IMR-90 (cell line): ENCODE data around the gene HOXB6. TPM values are rescaled to one million over a fixed set of nuclear protein-coding genes. Genes with fewer than 3 reads are reported as not detected.

Source experiments
- ATAC-seq: fragments of 200-7000 bp; cut with Tn5 transposase; 2 replicates; pipeline ENCODE4 v1.9.1; 2020; ENCODE audit warnings: low read depth, mild to moderate bottlenecking, moderate library complexity
- BruUV-seq: library from RNA; stranded (reverse); fragments of 400-500 nt; replicated peaks from 2 replicates; lab custom pipeline; 2021; lab: Mats Ljungman, UMichigan
- CTCF ChIA-PET: fragments of 300-600 bp; formaldehyde crosslinking; extraction: SDS; loops from one replicate; lab custom pipeline; 2021; ENCODE audit warnings: antibody characterized with exemption; lab: Yijun Ruan, JAX
- POLR2A ChIA-PET: fragments of 300-600 bp; sonication (Branson Sonifier 250); formaldehyde crosslinking; loops from one replicate; lab custom pipeline; 2022; ENCODE audit warnings: antibody characterized with exemption; ENCODE audit not compliant: unreplicated experiment; lab: Charles Lee
- DNase-seq: peaks from one replicate; pipeline ENCODE4 v3.0.0; 2013
- H2AFZ ChIP-seq: replicated peaks from 2 replicates; pipeline ENCODE3; 2013; ENCODE audit warnings: low read length, mild to moderate bottlenecking; ENCODE audit not compliant: poor library complexity
- H2AK5ac ChIP-seq: 2 replicates; pipeline ENCODE4 v1.6.1; 2013; ENCODE audit warnings: low read depth, low read length, inconsistent platforms
- H2AK9ac ChIP-seq: replicated peaks from 2 replicates; pipeline ENCODE3; 2013; ENCODE audit warnings: mild to moderate bottlenecking, low read depth, low read length, moderate library complexity; ENCODE audit not compliant: poor library complexity
- H2BK120ac ChIP-seq: 2 replicates; pipeline ENCODE4 v1.6.1; 2013; ENCODE audit warnings: low read depth, low read length, inconsistent platforms
- H2BK15ac ChIP-seq: 3 replicates; pipeline ENCODE4 v1.6.1; 2013; ENCODE audit warnings: low read depth, low read length, inconsistent platforms
- H2BK20ac ChIP-seq: 2 replicates; pipeline ENCODE4 v1.6.1; 2013; ENCODE audit warnings: low read depth, mild to moderate bottlenecking, inconsistent platforms, low read length, moderate library complexity
- H2BK5ac ChIP-seq: 2 replicates; pipeline ENCODE4 v1.6.1; 2013; ENCODE audit warnings: mild to moderate bottlenecking, low read depth, low read length, inconsistent platforms; ENCODE audit not compliant: poor library complexity, severe bottlenecking
- H3K14ac ChIP-seq: replicated peaks from 2 replicates; pipeline ENCODE4 v1.6.1; 2013; ENCODE audit warnings: low read depth, low read length, inconsistent platforms
- H3K18ac ChIP-seq: 2 replicates; pipeline ENCODE4 v1.6.1; 2013; ENCODE audit warnings: low read depth, low read length, control low read depth
- H3K23ac ChIP-seq: 2 replicates; pipeline ENCODE4 v1.6.1; 2013; ENCODE audit warnings: low read depth, low read length, inconsistent platforms
- H3K27ac ChIP-seq: 2 replicates; pipeline ENCODE4 v1.5.1; 2013; ENCODE audit warnings: mild to moderate bottlenecking, control low read depth, low read length; ENCODE audit not compliant: insufficient read depth
- H3K27me3 ChIP-seq: 2 replicates; pipeline ENCODE4 v1.6.1; 2013; ENCODE audit warnings: low read length; ENCODE audit not compliant: control insufficient read depth, insufficient read depth
- H3K36me3 ChIP-seq: 2 replicates; pipeline ENCODE4 v1.6.1; 2013; ENCODE audit warnings: low read length, mixed read lengths; ENCODE audit not compliant: control insufficient read depth, insufficient read depth
- H3K4ac ChIP-seq: 2 replicates; pipeline ENCODE4 v1.6.1; 2013; ENCODE audit warnings: low read depth, low read length, inconsistent platforms
- H3K4me1 ChIP-seq: 2 replicates; pipeline ENCODE4 v1.6.1; 2013; ENCODE audit warnings: low read length, mixed read lengths; ENCODE audit not compliant: control insufficient read depth, insufficient read depth
- H3K4me2 ChIP-seq: 2 replicates; pipeline ENCODE4 v1.6.1; 2013; ENCODE audit warnings: low read depth, mild to moderate bottlenecking, control low read depth, low read length, moderate library complexity
- H3K4me3 ChIP-seq: 2 replicates; pipeline ENCODE4 v1.5.1; 2013; ENCODE audit warnings: low read depth, mild to moderate bottlenecking, control low read depth, low read length, moderate library complexity; ENCODE audit not compliant: insufficient read depth
- H3K56ac ChIP-seq: 2 replicates; pipeline ENCODE4 v1.6.1; 2013; ENCODE audit warnings: low read length, inconsistent platforms; ENCODE audit not compliant: insufficient read depth; ENCODE audit errors: extremely low read depth
- H3K79me1 ChIP-seq, 2 experiments: 2 replicates each; pipeline ENCODE4 v1.6.1; 2013; ENCODE audit warnings: low read length in 2 of 2, inconsistent platforms in 1 of 2, low read depth in 1 of 2
- H3K9ac ChIP-seq: 2 replicates; pipeline ENCODE4 v1.6.1; 2013; ENCODE audit warnings: low read depth, low read length, control low read depth
- H3K9me1 ChIP-seq: 2 replicates; pipeline ENCODE4 v1.6.1; 2013; ENCODE audit warnings: low read length, inconsistent platforms; ENCODE audit not compliant: insufficient read depth
- H3K9me3 ChIP-seq: 2 replicates; pipeline ENCODE4 v1.6.1; 2013; ENCODE audit warnings: low read length; ENCODE audit not compliant: control insufficient read depth, insufficient read depth
- H4K20me1 ChIP-seq: 2 replicates; pipeline ENCODE4 v1.6.1; 2013; ENCODE audit warnings: low read length, inconsistent platforms; ENCODE audit not compliant: insufficient read depth
- H4K5ac ChIP-seq: 2 replicates; pipeline ENCODE4 v1.6.1; 2013; ENCODE audit warnings: mild to moderate bottlenecking, low read depth, low read length, control low read depth
- H4K8ac ChIP-seq, 2 experiments: 2 replicates each; pipeline ENCODE4 v1.6.1; 2013; ENCODE audit warnings: low read depth in 2 of 2, low read length in 2 of 2, control low read depth in 1 of 2, inconsistent platforms in 1 of 2
- H4K91ac ChIP-seq: 2 replicates; pipeline ENCODE4 v1.6.1; 2013; ENCODE audit warnings: low read depth, low read length, inconsistent platforms; ENCODE audit not compliant: insufficient read depth
- CEBPB ChIP-seq: IDR thresholded peaks from 2 replicates; pipeline ENCODE4 v1.6.1; 2012; ENCODE audit warnings: low read depth, low read length, improper control_type of control experiment
- FOS ChIP-seq: fragments of 150-350 bp; IDR thresholded peaks from 2 replicates; pipeline ENCODE4 v1.6.1; 2016; ENCODE audit warnings: low read depth, low read length
- MAFK ChIP-seq: IDR thresholded peaks from 2 replicates; pipeline ENCODE4 v1.6.1; 2012; ENCODE audit warnings: low read depth, low read length, improper control_type of control experiment
- MXI1 ChIP-seq: IDR thresholded peaks from 2 replicates; pipeline ENCODE4 v1.6.1; 2012; ENCODE audit warnings: low read depth, mild to moderate bottlenecking, low read length, moderate library complexity, borderline replicate concordance
- NFE2L2 ChIP-seq: fragments of 150-350 bp; IDR thresholded peaks from 2 replicates; pipeline ENCODE4 v1.6.1; 2016; ENCODE audit warnings: low read depth, mild to moderate bottlenecking, low read length
- POLR2A ChIP-seq: IDR thresholded peaks from 2 replicates; pipeline ENCODE4 v1.6.1; 2012; ENCODE audit warnings: mild to moderate bottlenecking, low read depth, low read length
- RAD21 ChIP-seq: IDR thresholded peaks from 2 replicates; pipeline ENCODE4 v1.6.1; 2012; ENCODE audit warnings: low read length, improper control_type of control experiment
- RCOR1 ChIP-seq: IDR thresholded peaks from 2 replicates; pipeline ENCODE4 v1.6.1; 2012; ENCODE audit warnings: mild to moderate bottlenecking, low read length, improper control_type of control experiment; ENCODE audit not compliant: insufficient replicate concordance
- RFX5 ChIP-seq: IDR thresholded peaks from 2 replicates; pipeline ENCODE4 v1.8.0; 2012; ENCODE audit warnings: low read depth, mild to moderate bottlenecking, low read length, moderate library complexity
- SMC3 ChIP-seq: fragments of 150-350 bp; IDR thresholded peaks from 2 replicates; pipeline ENCODE4 v1.6.1; 2016; ENCODE audit warnings: low read depth, mild to moderate bottlenecking, antibody characterized with exemption, low read length, moderate library complexity
- WGBS, 2 experiments: methylation state at CpG; one replicate each; pipeline versions ENCODE4 v1.1.5 to v1.1.7; 2013; ENCODE audit warnings: missing lambda C conversion rate in 2 of 2; ENCODE audit not compliant: insufficient read length in 1 of 2; ENCODE audit errors: extremely low coverage in 2 of 2; 5-methylcytosine and 5-hydroxymethylcytosine counted together
- dilution Hi-C: fragments of 300-500 bp; cut with HindIII; formaldehyde crosslinking; loops from one replicate; pipeline ENCODE4 v1.14.3; 2018; ENCODE audit warnings: low sequenced_read_pairs; ENCODE audit not compliant: unreplicated experiment
- in situ Hi-C: fragments of 300-500 bp; cut with MboI; formaldehyde crosslinking; loops from 3 replicates; pipeline ENCODE4 v1.14.3; 2019; ENCODE audit warnings: low sequenced_read_pairs, inconsistent platforms, mixed read lengths
- intact Hi-C: fragments of 100-400 bp; cut with micrococcal nuclease; formaldehyde crosslinking; loops from 2 replicates; pipeline ENCODE4 v1.10.0; 2022
- polyA plus RNA-seq, 3 experiments: library from polyadenylated mRNA; depleted of rRNA; stranded (reverse); fragments of >200 nt; gene quantifications; 2 replicates each; pipeline ENCODE4 v1.2.3, GENCODE V29; 2012; ENCODE audit warnings: low replicate concordance in 1 of 3
- total RNA-seq: library from RNA; depleted of rRNA; stranded (reverse); fragments of >200 nt; gene quantifications from 2 replicates; pipeline ENCODE4 v1.2.3, GENCODE V29; 2012
- TF ChIP-seq, protein P1 (sequence below): conservative IDR thresholded peaks from 2 replicates; pipeline ENCODE4 v1.5.1; 2012; ENCODE audit warnings: mild to moderate bottlenecking, low read depth, low read length, improper control_type of control experiment

Gene HOXB6
- total and polyA plus RNA-seq, 2 of the 4 experiments (the other 2 are of a cell fraction) = 11.1 to 42.2 TPM

GRCh38 chr17:48579760-48580554 is 24.8 kb downstream of the HOXB6 start:
- Histone ChIP-seq H4K5ac (peak overlapping the region; percentile 86), H3K4ac (peak overlapping the region; percentile 99), H2AK9ac (peak overlapping the region; percentile 91), H3K79me1 (no peaks in the 10 kb centered on the region), H3K18ac (peak overlapping the region; percentile 96), H4K91ac (peak overlapping the region; percentile 96), H2AK5ac (0 out of 2 replicates have a peak overlapping the region, but pooled peaks have one; percentile 68), H3K27me3 (no peaks in the 10 kb centered on the region), H4K20me1 (peaks cover 5% of the 10 kb centered on the region), H3K14ac (peak overlapping the region; percentile 97), H3K56ac (peak overlapping the region; percentile 99), H4K8ac (peak overlapping the region; percentile 89 to 94), H3K23ac (peak overlapping the region; percentile 100), H3K27ac (peak overlapping the region; percentile 100), H2BK120ac (peak overlapping the region; percentile 93), H3K9me1 (no peaks in the 10 kb centered on the region; the same call in 1 of the 2 replicates), H3K36me3 (peaks cover 29% of the 10 kb centered on the region), H2BK15ac (peak overlapping the region; percentile 63; the same call in 2 of the 3 replicates), H2BK5ac (peak overlapping the region; percentile 99), H2BK20ac (peak overlapping the region; percentile 79), H3K9ac (peak overlapping the region; percentile 100), H2AFZ (no peak overlapping the region), H3K4me3 (peak overlapping the region; percentile 92), H3K4me1 (peaks cover 14% of the 10 kb centered on the region), H3K9me3 (no peaks in the 10 kb centered on the region), H3K4me2 (peak overlapping the region; percentile 93)
- no CpG with 5 or more reads among the region's 26 CpGs for WGBS, 2 experiments
- in situ Hi-C loops = no loop called here
- dilution Hi-C loops = no loop called here
- DNase-seq (peak; percentile 82), ATAC-seq (no peak)
- ChIA-PET CTCF (interaction anchor here (0.6 kb wide), 1 partner anchor 228 kb away, joined by 7 read pairs; no protein-coding TSS in a partner anchor), POLR2A (interaction anchor here (0.5 to 1.2 kb wide), 5 partner anchors 11 to 437 kb away, joined by 3 to 9 read pairs (median 3); no protein-coding TSS in a partner anchor)
- BruUV-seq = no TSS peak
- intact Hi-C loops = no loop called here
- TF ChIP-seq RCOR1 = no peak
- TF ChIP-seq RAD21 = no peak
- TF ChIP-seq, protein P1, sequence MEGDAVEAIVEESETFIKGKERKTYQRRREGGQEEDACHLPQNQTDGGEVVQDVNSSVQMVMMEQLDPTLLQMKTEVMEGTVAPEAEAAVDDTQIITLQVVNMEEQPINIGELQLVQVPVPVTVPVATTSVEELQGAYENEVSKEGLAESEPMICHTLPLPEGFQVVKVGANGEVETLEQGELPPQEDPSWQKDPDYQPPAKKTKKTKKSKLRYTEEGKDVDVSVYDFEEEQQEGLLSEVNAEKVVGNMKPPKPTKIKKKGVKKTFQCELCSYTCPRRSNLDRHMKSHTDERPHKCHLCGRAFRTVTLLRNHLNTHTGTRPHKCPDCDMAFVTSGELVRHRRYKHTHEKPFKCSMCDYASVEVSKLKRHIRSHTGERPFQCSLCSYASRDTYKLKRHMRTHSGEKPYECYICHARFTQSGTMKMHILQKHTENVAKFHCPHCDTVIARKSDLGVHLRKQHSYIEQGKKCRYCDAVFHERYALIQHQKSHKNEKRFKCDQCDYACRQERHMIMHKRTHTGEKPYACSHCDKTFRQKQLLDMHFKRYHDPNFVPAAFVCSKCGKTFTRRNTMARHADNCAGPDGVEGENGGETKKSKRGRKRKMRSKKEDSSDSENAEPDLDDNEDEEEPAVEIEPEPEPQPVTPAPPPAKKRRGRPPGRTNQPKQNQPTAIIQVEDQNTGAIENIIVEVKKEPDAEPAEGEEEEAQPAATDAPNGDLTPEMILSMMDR = no peak
- no peak for TF ChIP-seq FOS
- no peak for TF ChIP-seq NFE2L2
- no peak for TF ChIP-seq MAFK
- TF ChIP-seq RFX5 = no peak
- TF ChIP-seq MXI1 = no peak
- no peak for TF ChIP-seq CEBPB
- no peak for TF ChIP-seq SMC3
- TF ChIP-seq POLR2A = no peak
